ENCODE results near the gene UVRAG. TPM values are rescaled to one million over a fixed set of nuclear protein-coding genes. Genes with fewer than 3 reads are reported as not detected.

Gene UVRAG
- total and polyA plus RNA-seq, 2 donors: 20.0 to 21.8 TPM

- 95% methylated on average over 5 of the region's 5 CpGs for WGBS
- Histone ChIP-seq H3K4me1 (ENCODE audit: control insufficient read depth in 2 of 2, insufficient read depth in 2 of 2, low read length in 2 of 2) (no peaks in the 10 kb centered on the region), H3K27me3 (ENCODE audit: control insufficient read depth in 2 of 2, insufficient read depth in 1 of 2, low read length in 1 of 2) (no peaks in the 10 kb centered on the region), H3K36me3 (ENCODE audit: control insufficient read depth in 2 of 2, insufficient read depth in 2 of 2, low read length in 1 of 2) (peaks cover 7% of the 10 kb centered on the region in 2 donors), H3K4me3 (ENCODE audit: low read length in 2 of 2) (no peak overlapping the region), H3K9me3 (ENCODE audit: control insufficient read depth in 2 of 2, insufficient read depth in 1 of 2, low read length in 1 of 2) (no peaks in the 10 kb centered on the region), H3K27ac (ENCODE audit: low read depth in 1 of 2, low read length in 1 of 2) (no peak overlapping the region)
- DNase-seq (ENCODE audit: low read depth in 6 of 9, low spot score in 9 of 9): no peak
Observed at GRCh38 chr11:76120513-76121101, 305.6 kb downstream of the UVRAG start.

GRCh38 chr11:76123248-76123647 is 308.2 kb downstream of the UVRAG start:
- no peak overlapping the region for H3K4me3 ChIP-seq (ENCODE audit: low read length in 2 of 2)
- no peaks in the 10 kb centered on the region for H3K27me3 ChIP-seq (ENCODE audit: control insufficient read depth in 2 of 2, insufficient read depth in 1 of 2, low read length in 1 of 2)
- WGBS: 62% methylated on average over 4 of the region's 4 CpGs
- H3K36me3 ChIP-seq (ENCODE audit: control insufficient read depth in 2 of 2, insufficient read depth in 2 of 2, low read length in 1 of 2): peaks cover 3% of the 10 kb centered on the region in 2 donors
- no peaks in the 10 kb centered on the region for H3K4me1 ChIP-seq (ENCODE audit: control insufficient read depth in 2 of 2, insufficient read depth in 2 of 2, low read length in 2 of 2)
- no peak overlapping the region for H3K27ac ChIP-seq (ENCODE audit: low read depth in 1 of 2, low read length in 1 of 2)
- no peaks in the 10 kb centered on the region for H3K9me3 ChIP-seq (ENCODE audit: control insufficient read depth in 2 of 2, insufficient read depth in 1 of 2, low read length in 1 of 2)
- no peak for DNase-seq (ENCODE audit: low read depth in 6 of 9, low spot score in 9 of 9)

DNA sequence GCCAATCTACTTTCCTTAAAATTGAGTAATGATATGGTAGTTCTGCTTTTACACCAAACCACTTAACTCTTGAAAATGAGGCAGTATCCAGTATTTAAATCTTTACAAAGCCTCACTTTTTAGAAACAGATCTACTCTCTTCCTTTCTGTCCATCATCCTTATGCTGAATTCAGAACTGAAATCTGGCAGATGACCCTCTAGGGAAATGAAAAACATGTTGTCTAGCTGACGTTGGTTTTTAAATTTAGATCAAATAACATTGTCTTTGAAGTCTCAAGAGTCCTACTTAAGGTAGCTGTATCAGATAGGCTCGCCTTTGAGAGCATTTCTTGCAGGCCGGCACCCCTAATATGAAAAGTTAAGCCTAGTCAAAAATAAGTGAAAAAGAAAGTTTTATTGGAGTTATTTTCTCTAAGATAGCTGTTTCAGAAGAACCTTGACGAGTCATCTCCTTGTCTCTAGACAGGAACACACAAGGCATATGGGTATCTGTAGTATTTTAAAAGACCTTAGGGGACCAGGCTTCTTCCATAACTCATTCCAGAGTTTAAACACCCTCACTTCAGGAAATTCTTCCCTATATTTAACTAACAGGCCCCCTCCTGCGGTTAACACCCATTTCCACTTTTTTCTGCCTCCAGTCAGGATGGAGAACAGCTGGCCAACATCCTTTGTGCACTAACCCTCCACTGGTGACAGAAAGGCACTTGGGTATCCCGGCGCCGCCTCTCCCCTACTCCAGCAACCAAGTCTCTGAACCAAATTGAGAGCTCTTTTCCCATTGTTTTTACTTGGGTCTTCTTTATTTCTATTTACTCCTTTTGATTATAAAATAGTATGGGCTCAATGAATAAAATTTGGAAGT is 310.1 kb downstream of the UVRAG start:
- WGBS: 91% methylated on average over 8 of the region's 8 CpGs
- Histone ChIP-seq H3K27me3 (ENCODE audit: control insufficient read depth in 2 of 2, insufficient read depth in 1 of 2, low read length in 1 of 2) (no peaks in the 10 kb centered on the region), H3K4me3 (ENCODE audit: low read length in 2 of 2) (no peak overlapping the region), H3K4me1 (ENCODE audit: control insufficient read depth in 2 of 2, insufficient read depth in 2 of 2, low read length in 2 of 2) (no peaks in the 10 kb centered on the region), H3K36me3 (ENCODE audit: control insufficient read depth in 2 of 2, insufficient read depth in 2 of 2, low read length in 1 of 2) (peaks cover 3% of the 10 kb centered on the region in 2 donors), H3K27ac (ENCODE audit: low read depth in 1 of 2, low read length in 1 of 2) (no peak overlapping the region), H3K9me3 (ENCODE audit: control insufficient read depth in 2 of 2, insufficient read depth in 1 of 2, low read length in 1 of 2) (no peaks in the 10 kb centered on the region)
- no peak for DNase-seq (ENCODE audit: low read depth in 6 of 9, low spot score in 9 of 9)

- Histone ChIP-seq H3K4me3 (ENCODE audit: low read length in 2 of 2) (no peak overlapping the region), H3K36me3 (ENCODE audit: control insufficient read depth in 2 of 2, insufficient read depth in 2 of 2, low read length in 1 of 2) (peaks cover 0 to 8% of the 10 kb centered on the region in 2 donors)
Observed at GRCh38 chr11:76129729-76130128, 314.7 kb downstream of the UVRAG start.

DNA sequence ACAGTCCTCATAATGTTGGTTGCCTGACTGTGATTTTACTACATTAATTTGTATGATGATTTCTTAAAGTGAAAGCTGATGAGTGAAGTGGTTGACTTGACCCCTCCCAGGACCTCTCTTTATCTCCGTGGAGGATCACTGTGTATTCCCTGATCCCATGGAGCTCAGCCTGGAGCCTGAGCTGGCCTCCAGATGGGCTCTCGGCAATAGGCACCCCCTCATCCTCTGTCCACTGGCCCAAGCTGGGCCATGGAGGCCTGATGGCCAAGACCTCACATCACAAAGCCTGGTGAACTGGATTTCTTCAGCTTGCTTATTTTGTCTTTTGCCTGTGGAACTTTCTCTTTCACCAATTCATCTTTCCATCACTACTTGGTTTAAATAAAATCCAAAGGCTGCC is 316.1 kb downstream of the UVRAG start:
- WGBS: over 99% methylated on average over 2 of the region's 2 CpGs
- Histone ChIP-seq H3K9me3 (ENCODE audit: control insufficient read depth in 2 of 2, insufficient read depth in 1 of 2, low read length in 1 of 2) (no peaks in the 10 kb centered on the region), H3K27me3 (ENCODE audit: control insufficient read depth in 2 of 2, insufficient read depth in 1 of 2, low read length in 1 of 2) (no peaks in the 10 kb centered on the region), H3K4me1 (ENCODE audit: control insufficient read depth in 2 of 2, insufficient read depth in 2 of 2, low read length in 2 of 2) (peaks cover 0 to 5% of the 10 kb centered on the region in 2 donors), H3K4me3 (ENCODE audit: low read length in 2 of 2) (no peak overlapping the region), H3K27ac (ENCODE audit: low read depth in 1 of 2, low read length in 1 of 2) (peak overlapping the region in 1 of 2 donors; percentile 5), H3K36me3 (ENCODE audit: control insufficient read depth in 2 of 2, insufficient read depth in 2 of 2, low read length in 1 of 2) (peaks cover 3 to 8% of the 10 kb centered on the region in 2 donors)
- no peak for DNase-seq (ENCODE audit: low read depth in 6 of 9, low spot score in 9 of 9)

More at GRCh38 chr11:76129729-76130128, 314.7 kb downstream of the UVRAG start:
- H3K27ac ChIP-seq (ENCODE audit: low read depth in 1 of 2, low read length in 1 of 2): no peak overlapping the region
- no peak for DNase-seq (ENCODE audit: low read depth in 6 of 9, low spot score in 9 of 9)
- H3K27me3 ChIP-seq (ENCODE audit: control insufficient read depth in 2 of 2, insufficient read depth in 1 of 2, low read length in 1 of 2): no peaks in the 10 kb centered on the region
- WGBS: 99% methylated on average over 2 of the region's 2 CpGs
- H3K9me3 ChIP-seq (ENCODE audit: control insufficient read depth in 2 of 2, insufficient read depth in 1 of 2, low read length in 1 of 2): no peaks in the 10 kb centered on the region
- H3K4me1 ChIP-seq (ENCODE audit: control insufficient read depth in 2 of 2, insufficient read depth in 2 of 2, low read length in 2 of 2): peaks cover 0 to 5% of the 10 kb centered on the region in 2 donors

GRCh38 chr11:76131671-76132631 is 316.9 kb downstream of the UVRAG start:
- H3K4me3 ChIP-seq (ENCODE audit: low read length in 2 of 2): no peak overlapping the region
- WGBS: 88% methylated on average over 6 of the region's 6 CpGs
- peak in 1 of 9 donors; percentile 25 for DNase-seq (ENCODE audit: low read depth in 6 of 9, low spot score in 9 of 9)
- no peak overlapping the region for H3K27ac ChIP-seq (ENCODE audit: low read depth in 1 of 2, low read length in 1 of 2)
- H3K36me3 ChIP-seq (ENCODE audit: control insufficient read depth in 2 of 2, insufficient read depth in 2 of 2, low read length in 1 of 2): peaks cover 3 to 5% of the 10 kb centered on the region in 2 donors
- H3K27me3 ChIP-seq (ENCODE audit: control insufficient read depth in 2 of 2, insufficient read depth in 1 of 2, low read length in 1 of 2): no peaks in the 10 kb centered on the region
- H3K9me3 ChIP-seq (ENCODE audit: control insufficient read depth in 2 of 2, insufficient read depth in 1 of 2, low read length in 1 of 2): no peaks in the 10 kb centered on the region
- H3K4me1 ChIP-seq (ENCODE audit: control insufficient read depth in 2 of 2, insufficient read depth in 2 of 2, low read length in 2 of 2): peaks cover 0 to 5% of the 10 kb centered on the region in 2 donors

DNA sequence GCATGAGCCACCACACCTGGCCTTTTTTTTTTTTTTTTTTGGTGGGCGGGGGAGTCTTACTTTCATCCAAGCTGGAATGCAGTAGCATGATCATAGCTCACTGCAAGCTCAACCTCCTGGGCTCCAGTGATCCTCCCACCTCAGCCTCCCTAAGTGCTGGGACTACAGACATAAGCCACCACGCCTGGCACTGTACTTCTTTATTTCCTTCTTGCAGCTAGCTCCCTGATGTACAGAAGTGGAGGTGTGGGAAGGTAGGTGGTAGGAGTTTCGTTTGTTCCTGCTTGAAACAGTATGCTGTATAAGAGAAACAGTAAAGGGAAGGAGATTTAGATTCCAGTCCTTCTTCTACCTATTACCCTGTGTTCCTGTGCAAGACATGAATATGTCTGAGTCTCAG is 319.2 kb downstream of the UVRAG start:
- no peak for DNase-seq (ENCODE audit: low read depth in 6 of 9, low spot score in 9 of 9)
- no peaks in the 10 kb centered on the region for H3K27me3 ChIP-seq (ENCODE audit: control insufficient read depth in 2 of 2, insufficient read depth in 1 of 2, low read length in 1 of 2)
- no peak overlapping the region for H3K4me3 ChIP-seq (ENCODE audit: low read length in 2 of 2)
- H3K4me1 ChIP-seq (ENCODE audit: control insufficient read depth in 2 of 2, insufficient read depth in 2 of 2, low read length in 2 of 2): peaks cover 0 to 5% of the 10 kb centered on the region in 2 donors
- WGBS: 98% methylated on average over 3 of the region's 3 CpGs
- no peak overlapping the region for H3K27ac ChIP-seq (ENCODE audit: low read depth in 1 of 2, low read length in 1 of 2)
- no peaks in the 10 kb centered on the region for H3K9me3 ChIP-seq (ENCODE audit: control insufficient read depth in 2 of 2, insufficient read depth in 1 of 2, low read length in 1 of 2)
- H3K36me3 ChIP-seq (ENCODE audit: control insufficient read depth in 2 of 2, insufficient read depth in 2 of 2, low read length in 1 of 2): peaks cover 3 to 5% of the 10 kb centered on the region in 2 donors

GRCh38 chr11:76135491-76135890 is 320.5 kb downstream of the UVRAG start:
- H3K27ac ChIP-seq (ENCODE audit: low read depth in 1 of 2, low read length in 1 of 2): no peak overlapping the region
- 95% methylated on average over 5 of the region's 5 CpGs for WGBS
- H3K4me1 ChIP-seq (ENCODE audit: control insufficient read depth in 2 of 2, insufficient read depth in 2 of 2, low read length in 2 of 2): peaks cover 0 to 5% of the 10 kb centered on the region in 2 donors
- DNase-seq (ENCODE audit: low read depth in 6 of 9, low spot score in 9 of 9): no peak
- no peak overlapping the region for H3K4me3 ChIP-seq (ENCODE audit: low read length in 2 of 2)
- H3K27me3 ChIP-seq (ENCODE audit: control insufficient read depth in 2 of 2, insufficient read depth in 1 of 2, low read length in 1 of 2): no peaks in the 10 kb centered on the region
- no peaks in the 10 kb centered on the region for H3K9me3 ChIP-seq (ENCODE audit: control insufficient read depth in 2 of 2, insufficient read depth in 1 of 2, low read length in 1 of 2)
- H3K36me3 ChIP-seq (ENCODE audit: control insufficient read depth in 2 of 2, insufficient read depth in 2 of 2, low read length in 1 of 2): peaks cover 3 to 5% of the 10 kb centered on the region in 2 donors

Data from thymus (tissue), 11 donors.